H1 (cell line): ENCODE data around the gene KIAA1671.

ENCODE experiments used
- BRCA1 ChIP-seq: IDR thresholded peaks from 2 replicates; pipeline ENCODE4 v1.6.1; 2012; ENCODE audit warnings: low read depth, low read length, improper control_type of control experiment
- CEBPB ChIP-seq: IDR thresholded peaks from 2 replicates; pipeline ENCODE4 v1.6.1; 2012; ENCODE audit warnings: low read depth, low read length
- CREB1 ChIP-seq: IDR thresholded peaks from 2 replicates; pipeline ENCODE4 v1.6.1; 2012; ENCODE audit warnings: inconsistent platforms
- CTCF ChIP-seq, 3 experiments: IDR thresholded peaks; 1 replicate in 2 of 3; 2 replicates in 1 of 3; pipeline versions ENCODE4 v1.5.1 to v1.6.1; 2011; ENCODE audit warnings: low read length in 3 of 3, mild to moderate bottlenecking in 3 of 3, inconsistent platforms in 2 of 3, low read depth in 1 of 3, moderate library complexity in 1 of 3; ENCODE audit not compliant: insufficient read depth in 1 of 3; ENCODE audit errors: control extremely low read depth in 1 of 3
- EGR1 ChIP-seq: IDR thresholded peaks from 2 replicates; pipeline ENCODE4 v1.6.1; 2011; ENCODE audit warnings: low read depth, low read length, borderline replicate concordance
- GABPA ChIP-seq: IDR thresholded peaks from 2 replicates; pipeline ENCODE4 v1.6.1; 2011; ENCODE audit warnings: mild to moderate bottlenecking, low read length, moderate library complexity, borderline replicate concordance; ENCODE audit not compliant: insufficient read depth
- JUN ChIP-seq: IDR thresholded peaks from 2 replicates; pipeline ENCODE4 v1.6.1; 2011; ENCODE audit warnings: low read depth, mild to moderate bottlenecking, improper control_type of control experiment, low read length
- KDM1A ChIP-seq: fragments of 200-600, 300-600 bp; sonication (generic); IDR thresholded peaks from 2 replicates; pipeline ENCODE4 v1.7.1; 2016; ENCODE audit warnings: mild to moderate bottlenecking, low read length, borderline replicate concordance
- KDM5A ChIP-seq: fragments of 200-600 bp; IDR thresholded peaks from 2 replicates; pipeline ENCODE4 v1.7.1; 2012; ENCODE audit warnings: mild to moderate bottlenecking, low read length, inconsistent platforms, mixed read lengths
- POLR2A ChIP-seq, 2 experiments: IDR thresholded peaks; 1 replicate in 1 of 2; 2 replicates in 1 of 2; pipeline ENCODE4 v1.6.1; 2011; ENCODE audit warnings: low read depth in 2 of 2, low read length in 2 of 2, mild to moderate bottlenecking in 2 of 2; ENCODE audit errors: control extremely low read depth in 1 of 2
- SP1 ChIP-seq: IDR thresholded peaks from 2 replicates; pipeline ENCODE4 v1.6.1; 2011; ENCODE audit warnings: low read depth, low read length
- SP4 ChIP-seq: IDR thresholded peaks from 2 replicates; pipeline ENCODE4 v1.6.1; 2012; ENCODE audit warnings: low read length, inconsistent platforms
- TAF7 ChIP-seq: optimal IDR thresholded peaks from 2 replicates; pipeline ENCODE3; 2011; ENCODE audit warnings: low read depth, mild to moderate bottlenecking, inconsistent platforms, low read length, moderate library complexity, borderline replicate concordance
- TCF12 ChIP-seq: IDR thresholded peaks from 2 replicates; pipeline ENCODE4 v1.6.1; 2011; ENCODE audit warnings: low read depth, mild to moderate bottlenecking, low read length

- TF ChIP-seq GABPA (no peak), CTCF (IDR thresholded peaks at IDR 0.05; ENCODE audit: control extremely low read depth in 1 of 3, insufficient read depth in 1 of 3, low read depth in 1 of 3, low read length in 3 of 3) (no peak), POLR2A (IDR thresholded peaks at IDR 0.05; ENCODE audit: control extremely low read depth in 1 of 2, low read depth in 2 of 2, low read length in 2 of 2) (no peak), EGR1 (no peak), KDM5A (no peak), SP1 (no peak), BRCA1 (no peak), SP4 (no peak), JUN (no peak), TAF7 (no peak), KDM1A (no peak), CEBPB (no peak), TCF12 (no peak), CREB1 (no peak)
These were observed 10.2 kb upstream of the KIAA1671 start for GRCh38 chr22:24942301-24942700.
